NCI-H510A (cell line): ENCODE measurements around the gene ZNF730.
"Not testable (repeated sequence)": the region's sequence is repeated elsewhere in the genome, so short reads cannot be mapped to it uniquely, and the experiment has no call there.

Experiments
- DNase-seq: peaks from one replicate; lab custom pipeline; 2025; lab: John Stamatoyannopoulos, UW

Gene ZNF730

GRCh38 chr19:23116802-23117571 is at the start of gene ZNF730:
ZNF730 (plus strand) TSS chr19:23117025; CDS start chr19:23117174, 149 bp downstream.
- peak; percentile 82 for DNase-seq

- no peak for DNase-seq
Observed at GRCh38 chr19:23070353-23071146, 46.3 kb upstream of the ZNF730 start.

GRCh38 chr19:23071147-23071511 is 45.7 kb upstream of the ZNF730 start:
- peak; percentile 12 for DNase-seq

- DNase-seq, result peak; percentile 63
Observed at GRCh38 chr19:23075031-23075733, 41.6 kb upstream of the ZNF730 start.

GRCh38 chr19:23077776-23078175 is 39.0 kb upstream of the ZNF730 start:
- DNase-seq, result not testable (repeated sequence)

GRCh38 chr19:23093832-23094231 is 23.0 kb upstream of the ZNF730 start:
- DNase-seq, result no peak

- no peak for DNase-seq
Observed at GRCh38 chr19:23095418-23095817, 21.4 kb upstream of the ZNF730 start.

GRCh38 chr19:23098286-23098685 is 18.5 kb upstream of the ZNF730 start:
- no peak for DNase-seq

- no peak for DNase-seq
Observed at GRCh38 chr19:23098988-23099387, 17.8 kb upstream of the ZNF730 start.

- DNase-seq, result no peak
Observed at GRCh38 chr19:23099966-23100365, 16.9 kb upstream of the ZNF730 start.

- no peak for DNase-seq
Observed at GRCh38 chr19:23101241-23101640, 15.6 kb upstream of the ZNF730 start.

GRCh38 chr19:23118400-23118799 is 1.6 kb downstream of the ZNF730 start:
- no peak for DNase-seq

- not testable (repeated sequence) for DNase-seq
Observed at GRCh38 chr19:23134211-23134610, 17.4 kb downstream of the ZNF730 start.

- no peak for DNase-seq
Observed at GRCh38 chr19:23145617-23146415, 29.0 kb downstream of the ZNF730 start.

GRCh38 chr19:23160766-23161165 is 43.9 kb downstream of the ZNF730 start:
- no peak for DNase-seq

- not testable (repeated sequence) for DNase-seq
Observed at GRCh38 chr19:23168286-23168685, 51.5 kb downstream of the ZNF730 start.

GRCh38 chr19:23183251-23183650 is 66.4 kb downstream of the ZNF730 start:
- no peak for DNase-seq

- no peak for DNase-seq
Observed at GRCh38 chr19:23190341-23190740, 73.5 kb downstream of the ZNF730 start.
